SKM-1 treated with dmso at 0.1 percent for 144 hours (cell line): ENCODE results near the gene BBS9.

ENCODE experiments used
- DNase-seq: peaks from one replicate; lab custom pipeline; 2025; ENCODE audit not compliant: unreplicated experiment; lab: John Stamatoyannopoulos, UW

BBS9 gene

GRCh38 chr7:33536398-33537103 is 407.2 kb downstream of the BBS9 start:
- no peak for DNase-seq

- DNase-seq, result no peak
Measured at GRCh38 chr7:33537104-33537477, 407.7 kb downstream of the BBS9 start.

- DNase-seq, result no peak
Measured at GRCh38 chr7:33539198-33539597, 409.8 kb downstream of the BBS9 start.

- DNase-seq, result no peak
Measured at GRCh38 chr7:33539659-33540400, 410.5 kb downstream of the BBS9 start.

- no peak for DNase-seq
Measured at GRCh38 chr7:33547880-33548279, 418.5 kb downstream of the BBS9 start.

- DNase-seq, result no peak
Measured at GRCh38 chr7:33550363-33550762, 421.0 kb downstream of the BBS9 start.

GRCh38 chr7:33550979-33551378 is 421.6 kb downstream of the BBS9 start:
- DNase-seq, result no peak

- DNase-seq, result no peak
Measured at GRCh38 chr7:33554046-33554445, 424.7 kb downstream of the BBS9 start.

GRCh38 chr7:33554576-33554975 is 425.2 kb downstream of the BBS9 start:
- no peak for DNase-seq

- no peak for DNase-seq
Measured at GRCh38 chr7:33556472-33556871, 427.1 kb downstream of the BBS9 start.

GRCh38 chr7:33558549-33559323 is 429.4 kb downstream of the BBS9 start:
- DNase-seq, result no peak

GRCh38 chr7:33559324-33559710 is 430.0 kb downstream of the BBS9 start:
- no peak for DNase-seq

GRCh38 chr7:33562996-33563395 is 433.6 kb downstream of the BBS9 start:
- DNase-seq, result no peak

- DNase-seq, result no peak
Measured at GRCh38 chr7:33563651-33564050, 434.3 kb downstream of the BBS9 start.

- DNase-seq, result no peak
Measured at GRCh38 chr7:33578166-33578565, 448.8 kb downstream of the BBS9 start.

GRCh38 chr7:33578881-33579672 is 449.7 kb downstream of the BBS9 start:
- no peak for DNase-seq

- no peak for DNase-seq
Measured at GRCh38 chr7:33579673-33579960, 450.3 kb downstream of the BBS9 start.

- DNase-seq, result no peak
Measured at GRCh38 chr7:33581236-33581635, 451.9 kb downstream of the BBS9 start.

GRCh38 chr7:33582104-33582503 is 452.7 kb downstream of the BBS9 start:
- DNase-seq, result no peak

GRCh38 chr7:33582533-33582932 is 453.2 kb downstream of the BBS9 start:
- no peak for DNase-seq

GRCh38 chr7:33589911-33590310 is 460.5 kb downstream of the BBS9 start:
- no peak for DNase-seq
